SK-N-SH (cell line): ENCODE results near the gene SYCP1.

Experiments used
- EP300 ChIP-seq, 2 experiments: IDR thresholded peaks; 2 replicates each; pipeline versions ENCODE4 v1.4.0 to v1.6.1; 2012; ENCODE audit warnings: borderline replicate concordance in 1 of 2, low read depth in 1 of 2, low read length in 1 of 2
- EZH2phosphoT487 ChIP-seq: fragments of 200-600 bp; sonication (generic); IDR thresholded peaks from 2 replicates; pipeline ENCODE4 v1.6.1; 2017; ENCODE audit warnings: low read depth, mixed run types, mild to moderate bottlenecking, antibody characterized with exemption, moderate library complexity, borderline replicate concordance
- POLR2AphosphoS5 ChIP-seq: IDR thresholded peaks from 2 replicates; pipeline ENCODE4 v1.6.1; 2012; ENCODE audit warnings: low read depth, low read length
- RAD21 ChIP-seq: IDR thresholded peaks from 2 replicates; pipeline ENCODE4 v1.6.1; 2012; ENCODE audit warnings: mild to moderate bottlenecking, low read length
- RFX5 ChIP-seq: IDR thresholded peaks from 2 replicates; pipeline ENCODE4 v1.6.1; 2012; ENCODE audit warnings: mild to moderate bottlenecking, improper control_type of control experiment, low read length
- SMC3 ChIP-seq: IDR thresholded peaks from 2 replicates; pipeline ENCODE4 v1.6.1; 2012; ENCODE audit warnings: low read depth, low read length, improper control_type of control experiment
- TCF12 ChIP-seq: IDR thresholded peaks from 2 replicates; pipeline ENCODE4 v1.4.0; 2012
- USF2 ChIP-seq: fragments of 150-350 bp; IDR thresholded peaks from 2 replicates; pipeline ENCODE4 v1.6.1; 2017; ENCODE audit warnings: antibody characterized with exemption, low read length, low read depth, borderline replicate concordance
- YY1 ChIP-seq: IDR thresholded peaks from 2 replicates; pipeline ENCODE4 v1.4.0; 2012; ENCODE audit warnings: low read depth, mild to moderate bottlenecking
- TF ChIP-seq, protein P1 (sequence below): fragments of 200-600 bp; sonication (generic); IDR thresholded peaks from 2 replicates; pipeline ENCODE4 v1.6.1; 2017; ENCODE audit warnings: antibody characterized with exemption, mild to moderate bottlenecking, moderate library complexity
- TF ChIP-seq, protein P2 (sequence below): IDR thresholded peaks from 2 replicates; pipeline ENCODE4 v1.6.1; 2012; ENCODE audit warnings: mild to moderate bottlenecking, low read depth, low read length, moderate library complexity

- TF ChIP-seq, protein P1, sequence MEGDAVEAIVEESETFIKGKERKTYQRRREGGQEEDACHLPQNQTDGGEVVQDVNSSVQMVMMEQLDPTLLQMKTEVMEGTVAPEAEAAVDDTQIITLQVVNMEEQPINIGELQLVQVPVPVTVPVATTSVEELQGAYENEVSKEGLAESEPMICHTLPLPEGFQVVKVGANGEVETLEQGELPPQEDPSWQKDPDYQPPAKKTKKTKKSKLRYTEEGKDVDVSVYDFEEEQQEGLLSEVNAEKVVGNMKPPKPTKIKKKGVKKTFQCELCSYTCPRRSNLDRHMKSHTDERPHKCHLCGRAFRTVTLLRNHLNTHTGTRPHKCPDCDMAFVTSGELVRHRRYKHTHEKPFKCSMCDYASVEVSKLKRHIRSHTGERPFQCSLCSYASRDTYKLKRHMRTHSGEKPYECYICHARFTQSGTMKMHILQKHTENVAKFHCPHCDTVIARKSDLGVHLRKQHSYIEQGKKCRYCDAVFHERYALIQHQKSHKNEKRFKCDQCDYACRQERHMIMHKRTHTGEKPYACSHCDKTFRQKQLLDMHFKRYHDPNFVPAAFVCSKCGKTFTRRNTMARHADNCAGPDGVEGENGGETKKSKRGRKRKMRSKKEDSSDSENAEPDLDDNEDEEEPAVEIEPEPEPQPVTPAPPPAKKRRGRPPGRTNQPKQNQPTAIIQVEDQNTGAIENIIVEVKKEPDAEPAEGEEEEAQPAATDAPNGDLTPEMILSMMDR, result no peak
- TF ChIP-seq TCF12 (no peak), EP300 (IDR thresholded peaks at IDR 0.05; ENCODE audit: borderline replicate concordance in 1 of 2, low read depth in 1 of 2, low read length in 1 of 2) (no peak), RFX5 (no peak), POLR2AphosphoS5 (no peak), USF2 (no peak), SMC3 (no peak), RAD21 (no peak), YY1 (no peak), EZH2phosphoT487 (no peak)
- TF ChIP-seq, protein P2, sequence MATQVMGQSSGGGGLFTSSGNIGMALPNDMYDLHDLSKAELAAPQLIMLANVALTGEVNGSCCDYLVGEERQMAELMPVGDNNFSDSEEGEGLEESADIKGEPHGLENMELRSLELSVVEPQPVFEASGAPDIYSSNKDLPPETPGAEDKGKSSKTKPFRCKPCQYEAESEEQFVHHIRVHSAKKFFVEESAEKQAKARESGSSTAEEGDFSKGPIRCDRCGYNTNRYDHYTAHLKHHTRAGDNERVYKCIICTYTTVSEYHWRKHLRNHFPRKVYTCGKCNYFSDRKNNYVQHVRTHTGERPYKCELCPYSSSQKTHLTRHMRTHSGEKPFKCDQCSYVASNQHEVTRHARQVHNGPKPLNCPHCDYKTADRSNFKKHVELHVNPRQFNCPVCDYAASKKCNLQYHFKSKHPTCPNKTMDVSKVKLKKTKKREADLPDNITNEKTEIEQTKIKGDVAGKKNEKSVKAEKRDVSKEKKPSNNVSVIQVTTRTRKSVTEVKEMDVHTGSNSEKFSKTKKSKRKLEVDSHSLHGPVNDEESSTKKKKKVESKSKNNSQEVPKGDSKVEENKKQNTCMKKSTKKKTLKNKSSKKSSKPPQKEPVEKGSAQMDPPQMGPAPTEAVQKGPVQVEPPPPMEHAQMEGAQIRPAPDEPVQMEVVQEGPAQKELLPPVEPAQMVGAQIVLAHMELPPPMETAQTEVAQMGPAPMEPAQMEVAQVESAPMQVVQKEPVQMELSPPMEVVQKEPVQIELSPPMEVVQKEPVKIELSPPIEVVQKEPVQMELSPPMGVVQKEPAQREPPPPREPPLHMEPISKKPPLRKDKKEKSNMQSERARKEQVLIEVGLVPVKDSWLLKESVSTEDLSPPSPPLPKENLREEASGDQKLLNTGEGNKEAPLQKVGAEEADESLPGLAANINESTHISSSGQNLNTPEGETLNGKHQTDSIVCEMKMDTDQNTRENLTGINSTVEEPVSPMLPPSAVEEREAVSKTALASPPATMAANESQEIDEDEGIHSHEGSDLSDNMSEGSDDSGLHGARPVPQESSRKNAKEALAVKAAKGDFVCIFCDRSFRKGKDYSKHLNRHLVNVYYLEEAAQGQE, result no peak
These were observed 26.4 kb upstream of the SYCP1 start for GRCh38 chr1:114828251-114828650.
